Mucosa of rectum (tissue), 2 donors: ENCODE measurements around the gene TMPO.
A peak's percentile ranks its signal among the peaks of the same experiment; 100 is the strongest.

Experiments
- H3K27ac ChIP-seq, 2 donors: one replicate each; pipeline ENCODE4 v1.7.0; 2013; ENCODE audit warnings: inconsistent platforms in 2 of 2, low read depth in 2 of 2, low read length in 2 of 2
- H3K27me3 ChIP-seq, 2 donors: one replicate each; pipeline ENCODE4 v1.7.0; 2013; ENCODE audit warnings: low read length in 2 of 2; ENCODE audit not compliant: control insufficient read depth in 2 of 2, insufficient read depth in 2 of 2
- H3K36me3 ChIP-seq, 2 donors: one replicate each; pipeline ENCODE4 v1.7.0; 2013; ENCODE audit warnings: low read length in 2 of 2; ENCODE audit not compliant: control insufficient read depth in 2 of 2, insufficient read depth in 2 of 2
- H3K4me1 ChIP-seq, 2 donors: one replicate each; pipeline ENCODE4 v1.7.0; 2013; ENCODE audit warnings: low read length in 2 of 2, mild to moderate bottlenecking in 1 of 2; ENCODE audit not compliant: control insufficient read depth in 2 of 2, insufficient read depth in 2 of 2
- H3K4me3 ChIP-seq, 2 donors: one replicate each; pipeline ENCODE4 v1.7.0; 2013; ENCODE audit warnings: low read length in 2 of 2
- H3K9ac ChIP-seq, 2 donors: one replicate each; pipeline ENCODE4 v1.7.0; 2013; ENCODE audit warnings: low read length in 2 of 2, low read depth in 1 of 2, mild to moderate bottlenecking in 1 of 2
- H3K9me3 ChIP-seq, 2 donors: one replicate each; pipeline ENCODE4 v1.7.0; 2013; ENCODE audit warnings: low read length in 2 of 2; ENCODE audit not compliant: control insufficient read depth in 2 of 2
- donor health status: healthy.
- donor health status: Normal muscosa, but diverticular disease.

TMPO gene

GRCh38 chr12:98515287-98516110 lies at the start of gene TMPO:
TMPO (plus strand) TSS chr12:98515590; CDS start chr12:98515868, 278 bp downstream.
- Histone ChIP-seq H3K36me3 (no peaks in the 10 kb centered on the region), H3K4me1 (peaks cover 13 to 15% of the 10 kb centered on the region in 2 donors), H3K27ac (peak within 1 kb of the TSS; percentile 94 to 98), H3K9me3 (no peaks in the 10 kb centered on the region), H3K4me3 (peak within 1 kb of the TSS; percentile 77 to 96), H3K27me3 (no peaks in the 10 kb centered on the region), H3K9ac (peak within 1 kb of the TSS; percentile 92 to 99)

GRCh38 chr12:98465950-98466602 lies 49.3 kb upstream of the TMPO start:
- Histone ChIP-seq H3K27me3 (no peaks in the 10 kb centered on the region), H3K27ac (no peak overlapping the region), H3K4me3 (no peak overlapping the region), H3K9me3 (no peaks in the 10 kb centered on the region), H3K9ac (no peak overlapping the region), H3K36me3 (no peaks in the 10 kb centered on the region), H3K4me1 (no peaks in the 10 kb centered on the region)

GRCh38 chr12:98466640-98467400 lies 48.6 kb upstream of the TMPO start:
- Histone ChIP-seq H3K4me1 (no peaks in the 10 kb centered on the region), H3K36me3 (no peaks in the 10 kb centered on the region), H3K9ac (no peak overlapping the region)

DNA sequence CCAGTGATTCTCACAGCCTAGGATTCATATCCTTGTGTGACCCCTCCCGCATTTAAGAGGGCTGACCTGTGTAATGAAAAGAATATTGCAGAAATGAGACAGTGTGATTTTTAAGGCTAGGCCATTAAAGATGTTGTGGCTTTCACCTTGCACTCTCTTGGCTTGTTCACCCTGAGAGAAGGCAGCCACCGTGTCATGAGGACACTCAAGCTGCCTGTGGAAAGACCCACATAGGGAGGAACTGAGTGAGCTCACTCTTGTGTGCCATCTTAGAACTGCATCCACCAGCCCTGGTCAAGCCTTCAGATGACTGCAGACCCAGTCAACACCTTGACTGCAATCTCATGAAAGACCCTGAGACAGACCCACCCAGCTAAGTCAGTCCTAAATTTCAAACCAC lies 46.3 kb upstream of the TMPO start:
- Histone ChIP-seq H3K27ac (no peak overlapping the region), H3K4me3 (no peak overlapping the region), H3K27me3 (no peaks in the 10 kb centered on the region), H3K36me3 (no peaks in the 10 kb centered on the region), H3K9ac (no peak overlapping the region), H3K9me3 (no peaks in the 10 kb centered on the region), H3K4me1 (no peaks in the 10 kb centered on the region)

More at GRCh38 chr12:98466640-98467400, 48.6 kb upstream of the TMPO start:
- H3K9me3 ChIP-seq: no peaks in the 10 kb centered on the region
- H3K27ac ChIP-seq: no peak overlapping the region
- no peak overlapping the region for H3K4me3 ChIP-seq
- H3K27me3 ChIP-seq: no peaks in the 10 kb centered on the region

DNA sequence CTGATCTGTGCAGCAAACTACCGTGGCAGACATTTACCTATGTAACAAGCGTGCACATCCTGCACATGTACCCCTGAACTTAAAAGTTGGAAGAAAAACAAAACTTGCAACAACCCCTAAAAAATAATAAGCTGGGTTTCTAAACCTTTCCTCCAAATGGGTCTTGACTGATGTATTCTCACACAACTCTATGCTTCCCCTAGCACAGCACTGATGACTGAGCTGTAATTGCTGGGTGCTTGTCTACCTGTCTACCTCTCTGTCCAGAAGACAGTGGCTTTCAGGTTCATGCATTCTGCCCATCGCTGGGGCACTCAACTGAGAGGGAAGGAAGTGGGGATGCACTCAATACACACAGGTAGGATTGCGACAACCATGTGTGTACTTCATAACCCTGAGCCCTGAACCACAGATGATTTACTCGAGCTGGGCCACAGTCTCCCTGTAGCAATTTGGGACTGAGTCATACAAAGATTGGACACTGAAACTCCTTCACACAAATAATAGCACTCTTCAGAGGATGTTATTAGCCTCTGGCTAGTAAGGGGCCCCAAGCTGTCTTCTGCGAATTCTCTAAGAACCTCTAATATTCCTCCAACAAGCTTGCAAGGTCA lies 44.8 kb upstream of the TMPO start:
- Histone ChIP-seq H3K9ac (no peak overlapping the region), H3K4me1 (no peaks in the 10 kb centered on the region), H3K27ac (no peak overlapping the region), H3K9me3 (no peaks in the 10 kb centered on the region), H3K36me3 (no peaks in the 10 kb centered on the region), H3K27me3 (no peaks in the 10 kb centered on the region), H3K4me3 (no peak overlapping the region)

GRCh38 chr12:98471085-98471484 lies 44.3 kb upstream of the TMPO start:
- Histone ChIP-seq H3K36me3 (no peaks in the 10 kb centered on the region), H3K4me1 (no peaks in the 10 kb centered on the region), H3K27ac (no peak overlapping the region), H3K27me3 (no peaks in the 10 kb centered on the region), H3K4me3 (no peak overlapping the region), H3K9ac (no peak overlapping the region), H3K9me3 (no peaks in the 10 kb centered on the region)

DNA sequence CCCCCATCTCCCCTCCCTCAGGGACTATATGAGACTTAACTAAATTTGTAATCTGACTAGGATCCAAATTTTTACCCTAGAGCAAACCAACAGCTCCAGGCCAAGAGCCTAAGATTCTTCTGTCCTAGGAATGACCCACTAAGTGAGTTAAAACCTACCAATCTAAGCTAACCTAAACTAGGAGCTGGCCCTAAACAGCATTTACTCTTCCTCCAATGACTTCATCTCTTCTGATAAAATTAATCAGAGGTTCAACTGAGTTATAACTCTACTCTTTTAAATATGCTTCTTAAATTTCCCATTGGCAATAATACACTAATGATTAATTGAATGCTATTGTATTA lies 39.9 kb upstream of the TMPO start:
- Histone ChIP-seq H3K36me3 (no peaks in the 10 kb centered on the region), H3K4me3 (no peak overlapping the region), H3K4me1 (no peaks in the 10 kb centered on the region), H3K27ac (no peak overlapping the region), H3K9ac (no peak overlapping the region), H3K9me3 (no peaks in the 10 kb centered on the region), H3K27me3 (no peaks in the 10 kb centered on the region)

DNA sequence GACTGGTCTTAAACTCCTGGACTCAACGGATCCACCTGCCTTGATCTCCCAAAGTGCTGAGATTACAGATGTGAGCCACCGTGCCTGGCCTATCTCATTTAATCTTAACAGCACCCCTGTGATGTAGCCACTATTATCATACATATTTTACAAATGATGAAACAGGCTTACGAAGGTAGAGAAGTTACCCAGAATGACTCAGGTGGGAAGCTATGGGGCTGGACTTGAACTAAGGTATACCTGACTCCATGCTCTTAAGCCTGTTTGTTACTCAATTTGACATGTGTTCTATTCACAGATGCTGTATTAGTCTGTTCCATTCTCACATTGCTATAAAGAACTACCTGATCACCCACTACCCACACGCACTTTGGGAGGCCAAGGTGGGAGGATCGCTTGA lies 36.8 kb upstream of the TMPO start:
- Histone ChIP-seq H3K27ac (no peak overlapping the region), H3K36me3 (no peaks in the 10 kb centered on the region), H3K9ac (no peak overlapping the region), H3K27me3 (no peaks in the 10 kb centered on the region), H3K4me1 (no peaks in the 10 kb centered on the region), H3K9me3 (no peaks in the 10 kb centered on the region), H3K4me3 (no peak overlapping the region)

GRCh38 chr12:98483621-98484503 lies 31.5 kb upstream of the TMPO start:
- no peaks in the 10 kb centered on the region for H3K27me3 ChIP-seq
- H3K4me3 ChIP-seq: no peak overlapping the region
- no peaks in the 10 kb centered on the region for H3K36me3 ChIP-seq
- no peaks in the 10 kb centered on the region for H3K4me1 ChIP-seq
- H3K9ac ChIP-seq: no peak overlapping the region
- no peaks in the 10 kb centered on the region for H3K9me3 ChIP-seq
- no peak overlapping the region for H3K27ac ChIP-seq
